ENCODE results near the gene KAZN. TPM values are rescaled to one million over a fixed set of nuclear protein-coding genes. Genes with fewer than 3 reads are reported as not detected.

KAZN gene
- polyA plus RNA-seq, 1 donor (not counting 4 experiments of a cell fraction or from before 2014, with no cell fraction given): 5.9 TPM

DNA sequence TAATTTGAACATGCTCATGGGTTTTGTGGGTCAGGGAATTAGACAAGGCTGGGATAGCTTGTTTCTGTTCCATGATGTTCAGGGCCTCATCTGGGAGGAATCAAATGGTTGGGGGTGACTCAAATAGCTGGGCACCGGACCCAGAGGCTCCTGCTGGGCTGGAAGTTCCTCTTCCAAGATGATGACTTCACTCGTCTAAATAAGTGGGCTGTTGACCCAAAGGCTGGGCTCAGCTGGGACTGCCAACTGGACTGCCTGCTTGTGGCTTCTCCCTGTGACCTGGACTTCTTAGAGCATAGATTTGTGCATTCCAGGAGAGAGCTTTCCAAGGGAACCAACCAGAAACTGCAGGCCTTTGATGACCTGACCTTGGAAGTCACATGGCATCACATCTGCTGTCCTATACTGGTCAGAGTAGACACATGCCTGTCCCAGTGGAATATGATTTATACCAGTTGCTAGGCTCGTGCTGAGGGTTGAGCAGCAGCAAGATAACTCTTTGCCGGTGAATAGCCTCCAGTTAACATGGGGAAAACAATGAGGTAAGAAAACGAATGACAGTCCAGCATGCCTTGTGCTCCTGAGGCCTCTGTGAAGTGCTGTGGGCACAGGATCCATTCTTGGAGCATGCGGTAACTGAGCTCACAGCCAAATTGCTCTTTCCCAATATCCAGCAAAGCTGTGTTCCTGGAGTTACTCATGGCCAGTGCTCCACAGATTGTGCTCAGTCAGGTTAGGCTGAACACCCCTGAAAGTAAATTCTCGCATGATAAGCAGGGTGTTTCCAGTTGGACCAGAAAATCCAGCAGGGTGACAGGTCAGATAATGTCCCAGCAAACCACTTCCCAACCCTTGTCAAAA lies 282.2 kb downstream of the KAZN start:
- peak overlapping the region; percentile 23 for H3K4me2 ChIP-seq (ENCODE audit: control insufficient read depth, extremely low read depth, insufficient read depth, low read depth, low read length)
- dilution Hi-C loops (cut with MboI; ENCODE audit: extremely low pct_ligation_motif_present, low sequenced_read_pairs): no loop called here
- H3K4me3 ChIP-seq (ENCODE audit: control insufficient read depth in 2 of 3, extremely low read depth in 1 of 3, insufficient read depth in 2 of 3, low read depth in 1 of 3, low read length in 3 of 3): no peak overlapping the region
- no peaks in the 10 kb centered on the region for H3K79me2 ChIP-seq (ENCODE audit: control insufficient read depth, insufficient read depth, low read length)
- no peaks in the 10 kb centered on the region for H4K20me1 ChIP-seq (ENCODE audit: control insufficient read depth, extremely low read depth, insufficient read depth, low read length)
- DNase-seq (ENCODE audit: low read depth, low spot score): peak; percentile 26
- peak; percentile 95 for FAIRE-seq
- peaks cover 43% of the 10 kb centered on the region for H3K4me1 ChIP-seq (ENCODE audit: control insufficient read depth, extremely low read depth, insufficient read depth, low read length)
- H3K27ac ChIP-seq (ENCODE audit: control insufficient read depth, insufficient read depth, low read length): no peak overlapping the region
- H3K9me3 ChIP-seq (ENCODE audit: control insufficient read depth, low read depth, low read length): no peaks in the 10 kb centered on the region
- no peaks in the 10 kb centered on the region for H3K36me3 ChIP-seq (ENCODE audit: control insufficient read depth in 2 of 2, extremely low read depth in 1 of 2, insufficient read depth in 2 of 2, low read length in 2 of 2)
- no peaks in the 10 kb centered on the region for H3K9me1 ChIP-seq (ENCODE audit: control insufficient read depth, extremely low read depth, insufficient read depth, low read length)
- no peak overlapping the region for H3K9ac ChIP-seq (ENCODE audit: control insufficient read depth, extremely low read depth, insufficient read depth, low read length)
- H2AFZ ChIP-seq (ENCODE audit: control insufficient read depth, low read length): no peak overlapping the region
- TF ChIP-seq, protein P1, sequence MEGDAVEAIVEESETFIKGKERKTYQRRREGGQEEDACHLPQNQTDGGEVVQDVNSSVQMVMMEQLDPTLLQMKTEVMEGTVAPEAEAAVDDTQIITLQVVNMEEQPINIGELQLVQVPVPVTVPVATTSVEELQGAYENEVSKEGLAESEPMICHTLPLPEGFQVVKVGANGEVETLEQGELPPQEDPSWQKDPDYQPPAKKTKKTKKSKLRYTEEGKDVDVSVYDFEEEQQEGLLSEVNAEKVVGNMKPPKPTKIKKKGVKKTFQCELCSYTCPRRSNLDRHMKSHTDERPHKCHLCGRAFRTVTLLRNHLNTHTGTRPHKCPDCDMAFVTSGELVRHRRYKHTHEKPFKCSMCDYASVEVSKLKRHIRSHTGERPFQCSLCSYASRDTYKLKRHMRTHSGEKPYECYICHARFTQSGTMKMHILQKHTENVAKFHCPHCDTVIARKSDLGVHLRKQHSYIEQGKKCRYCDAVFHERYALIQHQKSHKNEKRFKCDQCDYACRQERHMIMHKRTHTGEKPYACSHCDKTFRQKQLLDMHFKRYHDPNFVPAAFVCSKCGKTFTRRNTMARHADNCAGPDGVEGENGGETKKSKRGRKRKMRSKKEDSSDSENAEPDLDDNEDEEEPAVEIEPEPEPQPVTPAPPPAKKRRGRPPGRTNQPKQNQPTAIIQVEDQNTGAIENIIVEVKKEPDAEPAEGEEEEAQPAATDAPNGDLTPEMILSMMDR (optimal IDR thresholded peaks at IDR 0.05 in 1 of 3, IDR thresholded peaks at IDR 0.05 in 1 of 3, conservative IDR thresholded peaks at IDR 0.05 in 1 of 3; ENCODE audit: extremely low read depth in 1 of 3, insufficient read depth in 2 of 3, low read length in 3 of 3): no peak
- no peak for TF ChIP-seq EZH2 (IDR thresholded peaks at IDR 0.05; ENCODE audit: low read length)
- no peaks in the 10 kb centered on the region for H3K27me3 ChIP-seq (ENCODE audit: control insufficient read depth, extremely low read depth, insufficient read depth, low read length)

DNA sequence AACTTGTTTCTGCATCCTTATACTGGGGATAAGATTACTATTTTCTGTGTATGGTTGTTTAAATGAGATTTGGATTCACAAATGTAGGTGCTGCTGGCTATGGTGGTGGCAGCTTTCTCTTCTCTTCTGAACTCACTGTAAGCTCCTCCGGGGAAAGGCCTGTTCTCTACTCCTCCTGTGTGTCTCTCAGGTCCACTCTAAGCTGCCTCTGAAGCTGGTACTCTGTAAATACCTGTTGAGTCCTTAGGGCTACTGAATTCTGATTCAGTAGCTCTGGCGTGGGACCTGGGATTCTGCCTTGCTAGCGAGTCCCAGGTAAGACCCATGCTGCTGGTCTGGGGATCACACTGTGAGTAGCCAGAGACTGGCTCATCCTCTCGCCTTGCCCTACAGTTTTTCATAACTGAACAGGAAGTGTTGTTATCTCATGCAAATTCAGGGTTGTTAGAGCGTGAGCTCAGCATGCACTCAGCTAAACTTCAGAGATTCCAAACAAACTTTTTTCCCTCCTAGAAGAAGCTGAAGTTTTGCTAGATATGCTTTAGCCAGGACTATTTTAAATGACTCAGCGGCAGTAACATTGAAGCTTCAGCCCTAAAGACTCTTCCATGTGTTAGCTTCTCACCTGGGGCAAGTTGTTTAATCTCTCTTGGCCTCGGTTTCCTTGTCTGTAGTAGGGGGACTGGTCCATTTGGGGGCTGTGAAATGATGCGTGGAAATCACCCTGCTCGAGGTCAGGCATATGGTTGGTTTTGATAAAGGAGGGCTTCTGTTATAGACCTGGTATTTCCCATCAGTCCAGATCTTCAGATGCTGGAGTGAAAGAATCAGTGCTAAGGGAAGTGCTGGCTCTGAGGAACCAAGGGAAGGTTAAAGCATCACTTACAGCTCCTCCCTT lies 283.5 kb downstream of the KAZN start:
- Histone ChIP-seq H2AFZ (ENCODE audit: control insufficient read depth, low read length) (peak overlapping the region; percentile 39), H3K79me2 (ENCODE audit: control insufficient read depth, insufficient read depth, low read length) (no peaks in the 10 kb centered on the region), H3K4me1 (ENCODE audit: control insufficient read depth, extremely low read depth, insufficient read depth, low read length) (peaks cover 29% of the 10 kb centered on the region), H3K4me3 (ENCODE audit: control insufficient read depth in 2 of 3, extremely low read depth in 1 of 3, insufficient read depth in 2 of 3, low read depth in 1 of 3, low read length in 3 of 3) (no peak overlapping the region), H3K36me3 (ENCODE audit: control insufficient read depth in 2 of 2, extremely low read depth in 1 of 2, insufficient read depth in 2 of 2, low read length in 2 of 2) (no peaks in the 10 kb centered on the region), H3K9me1 (ENCODE audit: control insufficient read depth, extremely low read depth, insufficient read depth, low read length) (no peaks in the 10 kb centered on the region), H3K9me3 (ENCODE audit: control insufficient read depth, low read depth, low read length) (no peaks in the 10 kb centered on the region), H3K4me2 (ENCODE audit: control insufficient read depth, extremely low read depth, insufficient read depth, low read depth, low read length) (no peak overlapping the region), H3K27me3 (ENCODE audit: control insufficient read depth, extremely low read depth, insufficient read depth, low read length) (no peaks in the 10 kb centered on the region), H3K9ac (ENCODE audit: control insufficient read depth, extremely low read depth, insufficient read depth, low read length) (no peak overlapping the region), H4K20me1 (ENCODE audit: control insufficient read depth, extremely low read depth, insufficient read depth, low read length) (no peaks in the 10 kb centered on the region), H3K27ac (ENCODE audit: control insufficient read depth, insufficient read depth, low read length) (no peak overlapping the region)
- no peak for DNase-seq (ENCODE audit: low read depth, low spot score)
- peak; percentile 66 for FAIRE-seq
- TF ChIP-seq, protein P1 (optimal IDR thresholded peaks at IDR 0.05 in 1 of 3, IDR thresholded peaks at IDR 0.05 in 1 of 3, conservative IDR thresholded peaks at IDR 0.05 in 1 of 3; ENCODE audit: extremely low read depth in 1 of 3, insufficient read depth in 2 of 3, low read length in 3 of 3): no peak
- TF ChIP-seq EZH2 (IDR thresholded peaks at IDR 0.05; ENCODE audit: low read length): no peak
- dilution Hi-C loops (cut with MboI; ENCODE audit: extremely low pct_ligation_motif_present, low sequenced_read_pairs): no loop called here
